ENCODE data around the gene TFEB. TPM values are rescaled to one million over a fixed set of nuclear protein-coding genes. Genes with fewer than 3 reads are reported as not detected.

TFEB gene
- total RNA-seq, 1 donor: 5.1 TPM

- Histone ChIP-seq H3K4me2 (ENCODE audit: insufficient read depth, low read length) (no peak overlapping the region), H3K27me3 (ENCODE audit: insufficient read depth, low read length) (peaks cover 67% of the 10 kb centered on the region), H3K27ac (ENCODE audit: low read depth, low read length) (no peak overlapping the region), H4K20me1 (ENCODE audit: insufficient read depth, low read length) (no peaks in the 10 kb centered on the region), H2AFZ (ENCODE audit: low read length) (no peak overlapping the region), H3K4me3 (ENCODE audit: insufficient read depth, low read length) (no peak overlapping the region), H3K79me2 (ENCODE audit: insufficient read depth, low read length) (no peaks in the 10 kb centered on the region), H3K9me3 (ENCODE audit: low read depth, low read length) (no peaks in the 10 kb centered on the region), H3K36me3 (ENCODE audit: insufficient read depth, low read length) (no peaks in the 10 kb centered on the region), H3K4me1 (ENCODE audit: insufficient read depth, low read length) (no peaks in the 10 kb centered on the region)
- no peak for TF ChIP-seq CTCF (IDR thresholded peaks at IDR 0.05; ENCODE audit: extremely low read depth, low read depth, low read length)
- DNase-seq (ENCODE audit: insufficient read length, low spot score, missing footprints): peak; percentile 71
Observed at GRCh38 chr6:41635365-41635764, 100.0 kb downstream of the TFEB start.

- Histone ChIP-seq H4K20me1 (ENCODE audit: insufficient read depth, low read length) (no peaks in the 10 kb centered on the region), H3K79me2 (ENCODE audit: insufficient read depth, low read length) (no peaks in the 10 kb centered on the region), H3K27me3 (ENCODE audit: insufficient read depth, low read length) (peaks cover 60% of the 10 kb centered on the region), H3K36me3 (ENCODE audit: insufficient read depth, low read length) (no peaks in the 10 kb centered on the region), H3K4me1 (ENCODE audit: insufficient read depth, low read length) (no peaks in the 10 kb centered on the region), H3K27ac (ENCODE audit: low read depth, low read length) (no peak overlapping the region), H3K4me3 (ENCODE audit: insufficient read depth, low read length) (no peak overlapping the region), H3K4me2 (ENCODE audit: insufficient read depth, low read length) (no peak overlapping the region), H2AFZ (ENCODE audit: low read length) (no peak overlapping the region), H3K9me3 (ENCODE audit: low read depth, low read length) (no peaks in the 10 kb centered on the region)
- DNase-seq (ENCODE audit: insufficient read length, low spot score, missing footprints): peak; percentile 36
- no peak for TF ChIP-seq CTCF (IDR thresholded peaks at IDR 0.05; ENCODE audit: extremely low read depth, low read depth, low read length)
Observed at GRCh38 chr6:41634657-41635056, 100.8 kb downstream of the TFEB start.

Small RNA genes lying within 50 kb of the gene (small RNA-seq; reads per million reads assigned to genes)
- gene AL365205.3: not detected

Other genes starting within 250 kb of the TFEB start
- gene FOXP4, start 189.2 kb downstream of the TFEB start, total RNA-seq: 2.9 and 3.3 TPM in 2 replicates
- 0.72 and 5.3 TPM in 2 replicates for gene MDFI, start 97.1 kb downstream of the TFEB start, total RNA-seq
- gene PGC, start 11.8 kb upstream of the TFEB start, total RNA-seq: not detected in 2 replicates
- 1.5 and 1.8 TPM in 2 replicates for gene FRS3, start 44.3 kb upstream of the TFEB start, total RNA-seq
- 0.59 TPM in 1 of 2 replicates, not detected in the other for gene PRICKLE4, start 45.2 kb upstream of the TFEB start, total RNA-seq
- 37.4 and 54.6 TPM in 2 replicates for gene TOMM6, start 52.1 kb upstream of the TFEB start, total RNA-seq
- 3.6 and 3.8 TPM in 2 replicates for gene USP49, start 159.8 kb upstream of the TFEB start, total RNA-seq
- gene MED20, start 185.5 kb upstream of the TFEB start, total RNA-seq: 27.4 and 30.8 TPM in 2 replicates
- gene BYSL, start 185.9 kb upstream of the TFEB start, total RNA-seq: 11.6 and 11.8 TPM in 2 replicates
- gene CCND3, start 206.2 kb upstream of the TFEB start, total RNA-seq: 17.7 and 21.0 TPM in 2 replicates

Measured in osteoblast (primary cell).